Progenitor cell of endocrine pancreas (in vitro differentiated cells): Measurements from ENCODE around the gene KRTAP5-11. TPM values are rescaled to one million over a fixed set of nuclear protein-coding genes. Genes with fewer than 3 reads are reported as not detected.
"Not testable (repeated sequence)": the region's sequence is repeated elsewhere in the genome, so short reads cannot be mapped to it uniquely, and the experiment has no call there.

Experiments
- DNase-seq: peaks from one replicate; pipeline ENCODE4 v3.0.0; 2021; ENCODE audit warnings: low spot score; ENCODE audit not compliant: unreplicated experiment
- H3K27ac Mint-ChIP-seq: 2 replicates; pipeline ENCODE4 v1.8.0; 2021; ENCODE audit warnings: mild to moderate bottlenecking, moderate library complexity, mixed read lengths
- H3K27me3 Mint-ChIP-seq: 2 replicates; pipeline ENCODE4 v1.8.0; 2021; ENCODE audit warnings: mixed read lengths
- H3K36me3 Mint-ChIP-seq: 2 replicates; pipeline ENCODE4 v1.8.0; 2022; ENCODE audit warnings: mixed read lengths; ENCODE audit not compliant: insufficient read depth
- H3K4me1 Mint-ChIP-seq: 2 replicates; pipeline ENCODE4 v1.8.0; 2021; ENCODE audit warnings: low read depth, mixed read lengths
- H3K4me3 Mint-ChIP-seq: 2 replicates; pipeline ENCODE4 v1.8.0; 2021; ENCODE audit warnings: low read depth, mild to moderate bottlenecking, moderate library complexity, mixed read lengths
- H3K9me3 Mint-ChIP-seq: 2 replicates; pipeline ENCODE4 v1.8.0; 2021; ENCODE audit warnings: low read depth, mixed read lengths
- CTCF ChIP-seq: fragments of 200-600 bp; sonication (generic); IDR thresholded peaks from one replicate; pipeline ENCODE4 v1.5.0; 2021; ENCODE audit warnings: antibody characterized with exemption, mild to moderate bottlenecking; ENCODE audit not compliant: unreplicated experiment
- total RNA-seq: library from RNA; stranded (reverse); gene quantifications from 2 replicates; pipeline ENCODE4 v1.2.1, GENCODE V29; 2021

KRTAP5-11 gene
- total RNA-seq, 1 donor from 2014 or later, result not detected

- peaks cover 54% of the 10 kb centered on the region for H3K27me3 Mint-ChIP-seq
- not testable (repeated sequence) for H3K4me1 Mint-ChIP-seq, H3K27ac Mint-ChIP-seq, DNase-seq, H3K9me3 Mint-ChIP-seq, H3K36me3 Mint-ChIP-seq
- peak overlapping the region; percentile 35 for H3K4me3 Mint-ChIP-seq
These were observed 24.3 kb upstream of the KRTAP5-11 start for GRCh38 chr11:71606853-71607519.

GRCh38 chr11:71604798-71605488 is 22.3 kb upstream of the KRTAP5-11 start:
- DNase-seq, result peak; percentile 27
- peaks cover 56% of the 10 kb centered on the region for H3K27me3 Mint-ChIP-seq
- not testable (repeated sequence) for H3K27ac Mint-ChIP-seq, H3K4me3 Mint-ChIP-seq, H3K4me1 Mint-ChIP-seq, H3K9me3 Mint-ChIP-seq, H3K36me3 Mint-ChIP-seq
- TF ChIP-seq CTCF, result peak; percentile 65

- not testable (repeated sequence) for DNase-seq, H3K4me1 Mint-ChIP-seq, H3K9me3 Mint-ChIP-seq, H3K4me3 Mint-ChIP-seq, H3K27ac Mint-ChIP-seq, H3K36me3 Mint-ChIP-seq
- peaks cover 54% of the 10 kb centered on the region for H3K27me3 Mint-ChIP-seq
These were observed 20.5 kb upstream of the KRTAP5-11 start for GRCh38 chr11:71603221-71603620.

- H3K27ac Mint-ChIP-seq, result peak overlapping the region; percentile 83
- not testable (repeated sequence) for H3K4me3 Mint-ChIP-seq, H3K9me3 Mint-ChIP-seq, DNase-seq, H3K36me3 Mint-ChIP-seq, H3K27me3 Mint-ChIP-seq
- peaks cover 26% of the 10 kb centered on the region for H3K4me1 Mint-ChIP-seq
These were observed 6.9 kb upstream of the KRTAP5-11 start for GRCh38 chr11:71589546-71589920.

- H3K27me3 Mint-ChIP-seq, DNase-seq, H3K36me3 Mint-ChIP-seq, H3K9me3 Mint-ChIP-seq, H3K4me3 Mint-ChIP-seq: not testable (repeated sequence)
- peaks cover 26% of the 10 kb centered on the region for H3K4me1 Mint-ChIP-seq
- peak overlapping the region; percentile 83 for H3K27ac Mint-ChIP-seq
- TF ChIP-seq CTCF, result peak; percentile 25
These were observed 6.3 kb upstream of the KRTAP5-11 start for GRCh38 chr11:71588822-71589545.

GRCh38 chr11:71588314-71588713 is 5.6 kb upstream of the KRTAP5-11 start:
- H3K36me3 Mint-ChIP-seq, H3K4me3 Mint-ChIP-seq, DNase-seq, H3K27me3 Mint-ChIP-seq, H3K9me3 Mint-ChIP-seq: not testable (repeated sequence)
- H3K27ac Mint-ChIP-seq, result peak overlapping the region; percentile 83
- peaks cover 26% of the 10 kb centered on the region for H3K4me1 Mint-ChIP-seq

- not testable (repeated sequence) for H3K9me3 Mint-ChIP-seq, H3K27ac Mint-ChIP-seq, H3K36me3 Mint-ChIP-seq, DNase-seq, H3K4me3 Mint-ChIP-seq
- Mint-ChIP-seq H3K27me3 (peaks cover 20% of the 10 kb centered on the region), H3K4me1 (peaks cover 26% of the 10 kb centered on the region)
These were observed 3.0 kb upstream of the KRTAP5-11 start for GRCh38 chr11:71585673-71586072.

GRCh38 chr11:71582969-71583368 is 294 bp upstream of the KRTAP5-11 start:
- not testable (repeated sequence) for H3K36me3 Mint-ChIP-seq, DNase-seq, H3K4me3 Mint-ChIP-seq, H3K27ac Mint-ChIP-seq, H3K9me3 Mint-ChIP-seq
- Mint-ChIP-seq H3K4me1 (peaks cover 18% of the 10 kb centered on the region), H3K27me3 (peaks cover 25% of the 10 kb centered on the region)
